HL-60 (cell line): ENCODE results near the gene TMUB2.

Experiments used
- CTCF ChIP-seq: IDR thresholded peaks from one replicate; pipeline ENCODE4 v1.5.1; 2011; ENCODE audit warnings: low read length, control low read depth, inconsistent platforms; ENCODE audit not compliant: insufficient read depth
- GABPA ChIP-seq: IDR thresholded peaks from 2 replicates; pipeline ENCODE4 v1.6.1; 2012; ENCODE audit warnings: low read depth
- POLR2AphosphoS5 ChIP-seq: IDR thresholded peaks from 2 replicates; pipeline ENCODE4 v1.6.1; 2012; ENCODE audit warnings: low read depth
- REST ChIP-seq: IDR thresholded peaks from 2 replicates; pipeline ENCODE4 v1.6.1; 2012; ENCODE audit warnings: low read depth; ENCODE audit not compliant: insufficient replicate concordance

GRCh38 chr17:44170499-44171201 lies 16.1 kb upstream of the TMUB2 start, which contains the start of gene ASB16:
- TF ChIP-seq CTCF (no peak), POLR2AphosphoS5 (no peak), REST (no peak), GABPA (no peak)
